Small intestine (tissue), 7 donors: ENCODE data around the gene ANAPC1. TPM values are rescaled to one million over a fixed set of nuclear protein-coding genes. Genes with fewer than 3 reads are reported as not detected.
"Not testable (repeated sequence)": the region's sequence is repeated elsewhere in the genome, so short reads cannot be mapped to it uniquely, and the experiment has no call there.

ENCODE experiments used
- DNase-seq, 2 donors: peaks; one replicate each; pipeline versions ENCODE4 v3.0.0 to v3.0.0-alpha.2; 2013
- FAIRE-seq: peaks from 2 replicates; lab custom pipeline; 2012; peaks lifted over from hg19 to GRCh38; lab: Jason Lieb, UNC
- H3K27ac ChIP-seq, 3 donors: one replicate each; pipeline ENCODE4 v1.5.1; 2013; ENCODE audit warnings: low read length in 2 of 3, mild to moderate bottlenecking in 2 of 3, control low read depth in 1 of 3, inconsistent platforms in 1 of 3, low read depth in 1 of 3, moderate library complexity in 1 of 3
- H3K27me3 ChIP-seq, 3 donors: one replicate each; pipeline ENCODE4 v1.6.1; 2013; ENCODE audit warnings: low read length in 3 of 3, inconsistent platforms in 1 of 3; ENCODE audit not compliant: control insufficient read depth in 3 of 3, insufficient read depth in 3 of 3
- H3K36me3 ChIP-seq, 3 donors: one replicate each; pipeline ENCODE4 v1.6.1; 2013; ENCODE audit warnings: low read length in 3 of 3, inconsistent platforms in 1 of 3, low read depth in 1 of 3, mild to moderate bottlenecking in 1 of 3, moderate library complexity in 1 of 3; ENCODE audit not compliant: control insufficient read depth in 3 of 3, insufficient read depth in 2 of 3
- H3K4me1 ChIP-seq, 3 donors: one replicate each; pipeline ENCODE4 v1.6.1; 2013; ENCODE audit warnings: low read length in 2 of 3, inconsistent platforms in 1 of 3, low read depth in 1 of 3, mild to moderate bottlenecking in 1 of 3, moderate library complexity in 1 of 3; ENCODE audit not compliant: control insufficient read depth in 3 of 3, insufficient read depth in 2 of 3
- H3K4me3 ChIP-seq, 3 donors: one replicate each; pipeline ENCODE4 v1.5.1; 2013; ENCODE audit warnings: low read length in 3 of 3, control low read depth in 1 of 3, inconsistent platforms in 1 of 3, low read depth in 1 of 3, mild to moderate bottlenecking in 1 of 3, moderate library complexity in 1 of 3
- H3K9me3 ChIP-seq, 2 donors: one replicate each; pipeline ENCODE4 v1.6.1; 2013; ENCODE audit warnings: low read depth in 1 of 2, low read length in 1 of 2; ENCODE audit not compliant: control insufficient read depth in 2 of 2, insufficient read depth in 1 of 2
- WGBS, 3 donors: extraction: QIAGEN DNeasy Blood & Tissue Kit; methylation state at CpG; one replicate each; pipeline ENCODE4 v1.1.7; 2013; 5-methylcytosine and 5-hydroxymethylcytosine counted together
- polyA plus RNA-seq, 4 donors: library from polyadenylated mRNA; stranded (reverse) in 3 of 4; unstranded in 1 of 4; fragments of 200-250 nt in 3 of 4; fragments of 120-200 nt in 1 of 4; gene quantifications; one replicate each; pipeline versions ENCODE4 v1.2.1 to v1.2.3, GENCODE V29; 2013
- donor health status: healthy with polysubstance abuse.
- donor health status: control.
- donor health status: control.
- donor health status: Bipolar disorder and iron deficiency.
- donor health status: healthy.

ANAPC1 gene
- polyA plus RNA-seq, 4 donors = 2.4 to 23.9 (median 8.4) TPM

- peak in 1 of 2 donors; percentile 37 for DNase-seq
- H3K4me1 ChIP-seq, H3K36me3 ChIP-seq, H3K9me3 ChIP-seq, H3K27ac ChIP-seq, H3K27me3 ChIP-seq, H3K4me3 ChIP-seq, FAIRE-seq: not testable (repeated sequence)
- 40 to 79% (median 52%) methylated on average over 2 of the region's 4 CpGs for WGBS, 3 donors
Observed at GRCh38 chr2:111748429-111748828, 135.6 kb downstream of the ANAPC1 start.

- not testable (repeated sequence) for H3K9me3 ChIP-seq, H3K36me3 ChIP-seq, FAIRE-seq, H3K4me1 ChIP-seq, H3K27ac ChIP-seq, DNase-seq, H3K27me3 ChIP-seq, H3K4me3 ChIP-seq
- 19 to 34% (median 27%) methylated on average over 13 to 20 of the region's 23 CpGs for WGBS, 3 donors
Observed at GRCh38 chr2:111747410-111748115, 136.4 kb downstream of the ANAPC1 start.

GRCh38 chr2:111744751-111745150 is 139.2 kb downstream of the ANAPC1 start:
- H3K9me3 ChIP-seq, H3K4me1 ChIP-seq, H3K36me3 ChIP-seq, H3K27me3 ChIP-seq, FAIRE-seq, H3K4me3 ChIP-seq, H3K27ac ChIP-seq, DNase-seq: not testable (repeated sequence)
- WGBS, 3 donors = 77 to 88% (median 84%) methylated on average over 8 of the region's 8 CpGs

GRCh38 chr2:111741517-111741916 is 142.5 kb downstream of the ANAPC1 start:
- not testable (repeated sequence) for FAIRE-seq, DNase-seq, H3K36me3 ChIP-seq, H3K4me3 ChIP-seq, H3K27me3 ChIP-seq, H3K27ac ChIP-seq, H3K9me3 ChIP-seq, H3K4me1 ChIP-seq
- WGBS, 3 donors = 61 to 86% (median 64%) methylated on average over 2 of the region's 3 CpGs

- not testable (repeated sequence) for FAIRE-seq, H3K4me1 ChIP-seq, H3K4me3 ChIP-seq, H3K27me3 ChIP-seq, H3K36me3 ChIP-seq, H3K9me3 ChIP-seq
- WGBS, 3 donors = 19 to 41% (median 25%) methylated on average over 6 to 7 of the region's 9 CpGs
- peak in 1 of 2 donors; percentile 25 for DNase-seq
- peak overlapping the region in 1 of 3 donors; percentile 44 for H3K27ac ChIP-seq
Observed at GRCh38 chr2:111735838-111736721, 147.9 kb downstream of the ANAPC1 start.

- not testable (repeated sequence) for H3K4me3 ChIP-seq, H3K9me3 ChIP-seq, H3K27me3 ChIP-seq, FAIRE-seq, H3K4me1 ChIP-seq, H3K36me3 ChIP-seq, DNase-seq
- WGBS, 3 donors = 84 to 93% (median 85%) methylated on average over 4 of the region's 6 CpGs
- peak overlapping the region in 1 of 3 donors; percentile 44 for H3K27ac ChIP-seq
Observed at GRCh38 chr2:111735420-111735819, 148.6 kb downstream of the ANAPC1 start.

GRCh38 chr2:111729812-111730458 is 154.1 kb downstream of the ANAPC1 start:
- not testable (repeated sequence) for DNase-seq, FAIRE-seq, H3K36me3 ChIP-seq, H3K9me3 ChIP-seq, H3K4me3 ChIP-seq, H3K4me1 ChIP-seq, H3K27me3 ChIP-seq, H3K27ac ChIP-seq
- 95 to 100% (median 100%) methylated on average over 2 to 3 of the region's 9 CpGs for WGBS, 3 donors

GRCh38 chr2:111727611-111728110 is 156.3 kb downstream of the ANAPC1 start:
- not testable (repeated sequence) for FAIRE-seq, H3K4me3 ChIP-seq, H3K27ac ChIP-seq, H3K4me1 ChIP-seq, H3K9me3 ChIP-seq, H3K27me3 ChIP-seq, H3K36me3 ChIP-seq
- 4 to 47% (median 38%) methylated on average over 8 to 9 of the region's 16 CpGs for WGBS, 3 donors
- DNase-seq = peak; percentile 28 to 41
